Smooth muscle cell (in vitro differentiated cells): ENCODE measurements around the gene SATL1. TPM values are rescaled to one million over a fixed set of nuclear protein-coding genes. Genes with fewer than 3 reads are reported as not detected.

ENCODE experiments used
- DNase-seq: peaks from one replicate; lab custom pipeline; 2025; ENCODE audit not compliant: unreplicated experiment; lab: John Stamatoyannopoulos, UW
- H2AFZ ChIP-seq: fragments of 200-600 bp; sonication (generic); 2 replicates; pipeline ENCODE4 v1.6.0; 2016; ENCODE audit warnings: antibody characterized with exemption, low read depth, mild to moderate bottlenecking
- H3F3A ChIP-seq: fragments of 200-600 bp; sonication (generic); 2 replicates; pipeline ENCODE4 v1.6.0; 2017; ENCODE audit warnings: antibody characterized with exemption, low read depth
- H3K27ac ChIP-seq: fragments of 200-600 bp; sonication (generic); 2 replicates; pipeline ENCODE4 v1.5.1; 2016; ENCODE audit warnings: low read depth, mild to moderate bottlenecking
- H3K27me3 ChIP-seq: fragments of 200-600 bp; sonication (generic); 2 replicates; pipeline ENCODE4 v1.6.1; 2016; ENCODE audit warnings: low read depth, mild to moderate bottlenecking
- H3K36me3 ChIP-seq: fragments of 200-600 bp; sonication (generic); 2 replicates; pipeline ENCODE4 v1.5.1; 2016; ENCODE audit warnings: low read depth
- H3K4me1 ChIP-seq: fragments of 200-600 bp; sonication (generic); 2 replicates; pipeline ENCODE4 v1.5.1; 2016; ENCODE audit warnings: low read depth
- H3K4me2 ChIP-seq: fragments of 200-600 bp; sonication (generic); 2 replicates; pipeline ENCODE4 v1.6.0; 2016; ENCODE audit warnings: mild to moderate bottlenecking
- H3K4me3 ChIP-seq: fragments of 200-600 bp; sonication (generic); 2 replicates; pipeline ENCODE4 v1.5.1; 2016; ENCODE audit warnings: mild to moderate bottlenecking
- H3K79me2 ChIP-seq: fragments of 200-600 bp; sonication (generic); 2 replicates; pipeline ENCODE4 v1.6.0; 2016; ENCODE audit warnings: low read depth, mild to moderate bottlenecking
- H3K9ac ChIP-seq: fragments of 200-600 bp; sonication (generic); 2 replicates; pipeline ENCODE4 v1.6.0; 2016; ENCODE audit warnings: low read depth
- H3K9me3 ChIP-seq: fragments of 200-600 bp; sonication (generic); replicated peaks from 2 replicates; pipeline ENCODE4 v1.5.1; 2016; ENCODE audit warnings: low read depth
- H4K20me1 ChIP-seq: fragments of 200-600 bp; sonication (generic); 2 replicates; pipeline ENCODE4 v1.6.0; 2016; ENCODE audit warnings: low read depth
- WGBS: methylation state at CpG from one replicate; pipeline ENCODE4 v1.1.7; 2016; ENCODE audit warnings: low lambda C conversion rate; 5-methylcytosine and 5-hydroxymethylcytosine counted together
- polyA plus RNA-seq: library from polyadenylated mRNA; unstranded; fragments of >200 nt; fragmentation: Nextera tagmentation; extraction: Ambion mirVana; gene quantifications from 2 replicates; pipeline ENCODE4 v1.2.1, GENCODE V29; 2016
- total RNA-seq: library from RNA; depleted of rRNA; stranded (reverse); fragments of >200 nt; gene quantifications from 2 replicates; pipeline ENCODE4 v1.2.3, GENCODE V29; 2014
- TF ChIP-seq, protein P1 (sequence below): fragments of 200-600 bp; sonication (generic); IDR thresholded peaks from 2 replicates; pipeline ENCODE4 v1.5.1; 2017; ENCODE audit warnings: borderline replicate concordance, mild to moderate bottlenecking, antibody characterized with exemption; ENCODE audit not compliant: insufficient read depth, poor library complexity, severe bottlenecking

Gene SATL1
- total and polyA plus RNA-seq, 2 experiments from 2014 or later = 0.11 TPM; not detected in 1

DNA sequence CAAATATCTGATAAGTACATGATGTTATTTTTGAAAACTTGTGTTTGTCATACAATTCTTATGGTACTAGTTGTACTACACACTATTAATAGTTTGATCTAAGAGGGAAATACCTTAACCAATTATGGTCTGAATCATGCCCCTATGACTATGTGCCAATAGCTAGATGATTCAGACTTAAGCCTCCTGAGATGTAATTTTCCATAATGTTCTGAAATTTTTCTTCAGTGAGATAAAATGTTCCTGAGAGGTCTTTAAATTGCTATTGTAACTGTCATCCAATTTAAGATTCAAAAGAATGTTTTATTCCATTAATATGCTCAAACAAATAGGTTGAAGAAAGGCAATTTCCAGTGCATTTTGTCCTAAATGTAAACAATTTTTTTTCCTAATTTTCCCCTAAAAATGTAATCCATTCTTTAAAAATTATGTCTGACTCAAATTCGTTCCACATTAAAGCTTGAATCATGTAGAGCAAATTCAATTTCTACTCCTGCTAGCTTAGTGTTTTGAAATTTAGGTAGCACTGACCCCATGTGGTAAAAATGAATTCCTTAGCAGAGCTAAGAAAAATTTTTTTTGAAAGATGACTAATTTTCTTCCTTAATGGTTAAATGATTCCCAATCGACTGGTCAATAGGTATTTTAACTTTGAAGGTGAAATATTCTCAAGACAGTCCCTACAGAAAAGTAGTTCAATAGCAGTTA lies 190.8 kb downstream of the SATL1 start:
- no peak overlapping the region for H3K9ac ChIP-seq

DNA sequence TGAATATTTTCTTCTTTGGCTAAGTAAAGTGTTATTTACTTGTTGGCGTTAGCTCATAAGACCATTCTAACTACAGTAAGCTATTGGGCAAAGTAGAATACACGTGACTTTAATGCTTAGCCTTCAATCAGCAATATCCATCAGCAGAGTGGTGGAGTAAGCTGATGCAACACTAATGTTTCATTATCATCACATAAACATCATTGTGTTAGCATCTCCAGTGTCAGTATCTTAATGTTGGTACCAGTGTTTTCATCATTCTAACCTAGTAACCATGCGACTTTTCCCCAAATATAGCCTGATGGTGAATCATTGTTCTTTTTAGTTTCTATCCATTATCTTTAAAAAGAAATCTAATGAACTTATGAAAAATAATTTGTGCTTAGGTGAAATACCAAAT lies 191.4 kb downstream of the SATL1 start:
- TF ChIP-seq, protein P1, sequence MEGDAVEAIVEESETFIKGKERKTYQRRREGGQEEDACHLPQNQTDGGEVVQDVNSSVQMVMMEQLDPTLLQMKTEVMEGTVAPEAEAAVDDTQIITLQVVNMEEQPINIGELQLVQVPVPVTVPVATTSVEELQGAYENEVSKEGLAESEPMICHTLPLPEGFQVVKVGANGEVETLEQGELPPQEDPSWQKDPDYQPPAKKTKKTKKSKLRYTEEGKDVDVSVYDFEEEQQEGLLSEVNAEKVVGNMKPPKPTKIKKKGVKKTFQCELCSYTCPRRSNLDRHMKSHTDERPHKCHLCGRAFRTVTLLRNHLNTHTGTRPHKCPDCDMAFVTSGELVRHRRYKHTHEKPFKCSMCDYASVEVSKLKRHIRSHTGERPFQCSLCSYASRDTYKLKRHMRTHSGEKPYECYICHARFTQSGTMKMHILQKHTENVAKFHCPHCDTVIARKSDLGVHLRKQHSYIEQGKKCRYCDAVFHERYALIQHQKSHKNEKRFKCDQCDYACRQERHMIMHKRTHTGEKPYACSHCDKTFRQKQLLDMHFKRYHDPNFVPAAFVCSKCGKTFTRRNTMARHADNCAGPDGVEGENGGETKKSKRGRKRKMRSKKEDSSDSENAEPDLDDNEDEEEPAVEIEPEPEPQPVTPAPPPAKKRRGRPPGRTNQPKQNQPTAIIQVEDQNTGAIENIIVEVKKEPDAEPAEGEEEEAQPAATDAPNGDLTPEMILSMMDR = no peak
- Histone ChIP-seq H3K9ac (no peak overlapping the region), H2AFZ (no peak overlapping the region), H3K27me3 (no peaks in the 10 kb centered on the region), H3K4me3 (no peak overlapping the region), H4K20me1 (no peaks in the 10 kb centered on the region), H3K4me2 (no peak overlapping the region), H3K79me2 (no peaks in the 10 kb centered on the region), H3K4me1 (no peaks in the 10 kb centered on the region), H3F3A (no peaks in the 10 kb centered on the region), H3K36me3 (no peaks in the 10 kb centered on the region), H3K9me3 (no peaks in the 10 kb centered on the region), H3K27ac (peak overlapping the region; percentile 47)
- 46% methylated on average over 3 of the region's 3 CpGs for WGBS
- DNase-seq = no peak

More for the DNA sequence above, 190.8 kb downstream of the SATL1 start:
- Histone ChIP-seq H3K9me3 (no peaks in the 10 kb centered on the region), H3K4me1 (no peaks in the 10 kb centered on the region), H2AFZ (no peak overlapping the region), H3K27me3 (no peaks in the 10 kb centered on the region), H3K4me3 (no peak overlapping the region), H4K20me1 (no peaks in the 10 kb centered on the region), H3F3A (no peaks in the 10 kb centered on the region), H3K79me2 (no peaks in the 10 kb centered on the region), H3K27ac (peak overlapping the region; percentile 47), H3K4me2 (no peak overlapping the region), H3K36me3 (no peaks in the 10 kb centered on the region)
- no peak for DNase-seq
- TF ChIP-seq, protein P1 = peak; percentile 17
- 65% methylated on average over 2 of the region's 2 CpGs for WGBS

DNA sequence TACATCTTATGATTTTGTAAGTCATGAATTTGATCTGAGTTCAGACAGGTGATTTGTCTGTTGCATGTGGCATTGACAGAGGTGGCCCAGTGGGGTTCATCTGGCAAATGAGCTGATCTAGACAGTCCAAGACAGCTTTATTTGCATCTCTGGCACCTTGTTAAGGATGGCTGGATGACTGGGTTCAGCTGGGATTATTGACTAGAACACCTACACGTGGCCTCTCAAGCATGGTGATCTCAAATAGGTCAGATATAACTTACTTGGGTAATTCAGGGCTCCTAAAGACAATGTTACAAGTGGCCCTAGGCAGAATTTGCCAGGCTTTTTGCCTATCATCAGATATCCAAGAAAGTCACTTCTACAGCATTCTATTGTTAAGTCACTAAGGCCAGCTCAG lies 192.0 kb downstream of the SATL1 start:
- Histone ChIP-seq H3K9ac (no peak overlapping the region), H3K4me1 (no peaks in the 10 kb centered on the region), H2AFZ (no peak overlapping the region), H3F3A (no peaks in the 10 kb centered on the region), H3K79me2 (no peaks in the 10 kb centered on the region), H3K4me3 (no peak overlapping the region), H3K27me3 (no peaks in the 10 kb centered on the region), H3K9me3 (no peaks in the 10 kb centered on the region), H3K27ac (peak overlapping the region; percentile 47), H4K20me1 (no peaks in the 10 kb centered on the region), H3K4me2 (no peak overlapping the region), H3K36me3 (no peaks in the 10 kb centered on the region)
- no peak for DNase-seq
- WGBS = 61% methylated on average over 1 of the region's 1 CpG
- TF ChIP-seq, protein P1 = no peak

Other genes with a start within 250 kb of the SATL1 start
- gene APOOL, start 239.9 kb downstream of the SATL1 start, total RNA-seq = 16.0 and 17.0 TPM in 2 replicates
- gene APOOL, start 239.9 kb downstream of the SATL1 start, polyA plus RNA-seq = 1.8 and 1.9 TPM in 2 replicates
- 21.2 and 35.7 TPM in 2 replicates for gene ZNF711, start 212 bp upstream of the SATL1 start, total RNA-seq
- 8.2 and 14.7 TPM in 2 replicates for gene ZNF711, start 212 bp upstream of the SATL1 start, polyA plus RNA-seq
- 4.8 and 8.3 TPM in 2 replicates for gene POF1B, start 135.9 kb upstream of the SATL1 start, total RNA-seq
- 0.53 and 1.6 TPM in 2 replicates for gene POF1B, start 135.9 kb upstream of the SATL1 start, polyA plus RNA-seq